Cerebellar nuclear complex (tissue), 1 donor: ENCODE measurements around the gene DIAPH3.

Source experiments
- DNase-seq, 2 experiments: peaks; one replicate each; lab custom pipeline; 2025; lab: John Stamatoyannopoulos, UW

The DIAPH3 gene

GRCh38 chr13:59674616-59675015, 489.1 kb downstream of the DIAPH3 start:
- no peak for DNase-seq

DNA sequence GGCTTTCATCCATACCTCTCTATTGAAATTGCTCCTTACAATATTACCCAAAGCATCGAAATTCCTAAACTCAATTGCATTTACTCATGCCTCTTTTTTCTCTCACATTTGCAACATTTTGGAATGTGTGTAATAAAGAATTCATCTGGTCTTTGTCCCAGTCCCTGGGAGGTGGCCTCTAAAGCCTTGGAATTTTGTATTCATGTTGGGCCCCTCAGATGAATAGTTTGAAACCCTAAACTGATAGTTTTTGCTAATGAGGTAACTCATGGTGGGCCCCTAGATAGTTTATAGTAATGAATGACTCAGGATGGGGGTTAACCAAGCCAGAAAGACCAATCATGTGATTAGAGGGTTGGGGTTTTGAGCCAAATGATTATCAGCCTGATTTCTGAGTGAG, 490.4 kb downstream of the DIAPH3 start:
- DNase-seq, result no peak

- DNase-seq, result no peak
These were observed 491.3 kb downstream of the DIAPH3 start for GRCh38 chr13:59672445-59672844.

GRCh38 chr13:59671881-59672280, 491.8 kb downstream of the DIAPH3 start:
- DNase-seq, result no peak

GRCh38 chr13:59666504-59666903, 497.2 kb downstream of the DIAPH3 start:
- DNase-seq, result no peak

- DNase-seq, result no peak
These were observed 498.0 kb downstream of the DIAPH3 start for GRCh38 chr13:59665732-59666131.

DNA sequence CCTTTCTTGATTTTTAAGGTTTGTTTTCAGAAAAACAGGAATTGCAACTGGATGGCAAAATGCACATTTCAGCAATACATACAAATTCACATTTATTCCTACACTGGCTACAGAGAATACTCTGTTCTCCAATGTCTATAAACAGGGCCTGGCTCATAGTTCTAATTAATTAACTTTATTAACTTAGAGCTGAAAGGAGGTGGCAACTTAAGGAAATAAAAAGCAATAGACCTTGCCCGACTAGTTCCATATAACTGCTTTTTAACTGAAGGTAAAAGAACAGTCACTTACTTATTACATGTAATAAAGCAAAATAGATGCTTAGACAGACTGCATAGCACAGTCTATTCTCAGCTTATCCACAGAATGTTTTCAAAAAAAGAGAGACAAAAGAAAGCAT, 498.5 kb downstream of the DIAPH3 start:
- no peak for DNase-seq

GRCh38 chr13:59664586-59664985, 499.1 kb downstream of the DIAPH3 start:
- no peak for DNase-seq

DNA sequence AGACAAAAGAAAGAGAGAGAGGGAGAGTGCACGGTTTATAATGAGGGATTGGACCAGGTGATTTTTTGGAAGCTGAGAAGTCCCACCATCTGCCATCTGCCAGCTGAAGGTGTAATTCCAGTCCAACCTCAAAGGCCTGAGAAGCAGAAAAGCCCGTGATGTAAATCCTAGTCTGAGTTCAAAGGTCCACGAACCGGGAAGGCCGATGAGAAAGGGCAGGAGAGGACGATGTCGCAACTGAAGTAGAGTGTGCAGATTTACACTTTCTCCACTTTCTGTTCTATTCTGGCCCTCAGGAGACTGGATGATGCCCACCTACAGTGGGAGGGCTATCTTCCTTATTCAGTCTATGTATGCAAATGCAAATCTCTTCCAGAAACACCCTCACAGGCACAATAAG, 500.0 kb downstream of the DIAPH3 start:
- no peak for DNase-seq

- no peak for DNase-seq
These were observed 503.1 kb downstream of the DIAPH3 start for GRCh38 chr13:59660582-59660981.

- DNase-seq, result no peak
These were observed 503.7 kb downstream of the DIAPH3 start for GRCh38 chr13:59659981-59660380.

GRCh38 chr13:59658738-59659330, 504.9 kb downstream of the DIAPH3 start:
- DNase-seq, result no peak

DNA sequence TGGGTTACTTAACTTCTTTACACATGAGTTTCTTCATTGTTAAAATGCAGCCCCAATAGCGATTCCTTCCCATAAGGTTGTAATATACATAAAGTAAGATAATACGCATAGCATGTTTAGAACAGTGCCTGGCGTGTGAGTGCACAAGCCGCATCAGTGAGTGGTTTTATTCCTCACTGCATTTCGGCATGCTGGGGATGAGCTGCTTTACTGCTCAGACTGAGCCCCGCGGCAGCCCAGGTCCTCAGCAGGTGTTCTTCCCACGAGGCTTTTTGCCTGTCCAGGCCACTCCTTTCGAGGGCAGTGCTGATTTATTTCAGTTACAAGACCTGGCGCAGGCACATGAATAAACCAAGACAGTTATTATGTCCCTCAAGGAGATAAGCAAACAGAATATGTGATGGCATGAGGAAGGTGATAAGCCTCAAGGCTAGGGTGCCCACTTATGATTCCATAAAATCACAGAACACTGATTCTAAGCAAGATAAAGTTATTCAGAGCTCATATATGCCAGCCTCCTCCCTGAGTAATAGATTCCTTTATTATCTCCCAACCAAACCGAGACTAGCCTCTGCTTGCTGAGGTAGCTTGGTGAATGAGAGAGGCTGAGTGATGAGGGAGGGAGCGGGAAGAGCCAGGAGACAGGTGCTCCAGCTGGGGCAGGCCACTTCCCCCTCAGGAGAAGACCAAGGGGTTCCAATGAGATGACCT, 505.5 kb downstream of the DIAPH3 start:
- no peak for DNase-seq

GRCh38 chr13:59653916-59654315, 509.8 kb downstream of the DIAPH3 start:
- no peak for DNase-seq

DNA sequence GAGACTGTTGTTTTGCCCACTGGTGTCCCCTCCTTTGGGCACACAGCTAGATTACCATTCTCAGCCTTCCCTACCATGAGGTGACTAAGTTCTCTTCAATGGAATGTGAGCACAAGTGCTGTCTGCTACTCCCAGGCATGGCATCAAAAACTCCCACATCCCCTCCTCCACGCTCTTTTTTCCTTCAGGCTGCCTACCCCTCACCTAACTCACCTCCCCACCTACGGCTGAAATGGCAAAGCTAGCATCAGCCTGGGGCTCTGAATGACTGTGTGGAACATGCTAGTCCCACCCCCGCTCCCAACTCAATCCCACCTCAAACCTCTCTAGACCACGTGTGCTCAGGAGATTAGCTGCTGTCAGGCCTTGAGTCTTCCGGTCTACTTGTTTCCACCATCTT, 512.2 kb downstream of the DIAPH3 start:
- no peak for DNase-seq

DNA sequence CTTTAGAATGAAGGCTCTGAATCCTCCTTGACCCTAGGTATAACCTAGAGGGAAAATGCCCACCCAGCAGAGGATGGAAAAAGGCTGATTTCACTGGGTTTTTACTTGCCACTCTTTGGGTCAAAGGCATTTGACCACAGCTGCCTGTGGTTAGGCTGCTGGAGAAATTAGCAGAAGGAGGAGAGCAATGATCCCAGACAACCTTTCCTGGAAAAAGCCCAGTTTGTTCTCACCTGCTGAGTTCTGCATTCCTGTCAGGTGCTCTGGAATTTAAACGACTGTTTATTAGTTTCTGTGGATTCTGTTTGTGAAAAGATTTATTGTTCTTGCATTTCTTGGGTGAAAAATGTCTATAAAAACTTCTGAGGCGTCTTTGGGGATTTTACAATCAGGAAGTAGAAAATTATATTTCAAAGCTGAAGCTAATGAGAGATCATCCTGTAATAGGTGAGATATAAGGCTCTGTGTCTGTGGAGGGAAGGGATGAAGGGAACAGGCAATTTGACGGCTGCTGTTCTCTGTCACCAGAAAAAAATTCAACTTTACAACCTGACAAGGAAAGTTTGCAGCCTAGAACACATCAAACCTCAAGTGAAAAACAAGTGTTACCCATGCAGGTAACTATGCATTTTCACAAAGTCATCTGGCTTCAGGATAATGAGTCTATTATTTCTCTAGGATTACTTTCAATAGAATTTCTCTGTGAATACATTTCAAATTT, 519.7 kb downstream of the DIAPH3 start:
- no peak for DNase-seq

DNA sequence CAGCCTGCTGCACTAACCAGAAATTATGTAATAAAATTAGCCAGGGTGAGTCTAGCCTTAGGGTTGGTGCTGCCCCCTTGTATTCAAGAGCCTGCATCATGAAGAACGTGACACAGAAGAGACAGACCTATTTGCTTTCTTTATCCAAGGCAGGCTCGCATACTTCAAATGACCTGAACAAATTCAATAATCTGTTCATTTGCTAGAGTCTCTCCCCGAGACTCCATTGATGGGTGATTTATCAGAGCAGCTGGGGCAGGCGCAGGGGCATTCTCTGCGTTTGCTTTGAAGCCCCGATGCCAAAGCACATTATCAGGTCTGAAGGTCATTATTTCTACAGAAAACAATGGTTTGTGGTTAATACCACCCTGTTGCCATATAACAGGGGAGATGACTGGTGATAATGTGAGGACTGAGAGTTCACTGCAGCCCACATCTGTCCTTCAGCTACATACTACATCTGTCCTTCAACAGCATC, 520.3 kb downstream of the DIAPH3 start:
- DNase-seq, result no peak

DNA sequence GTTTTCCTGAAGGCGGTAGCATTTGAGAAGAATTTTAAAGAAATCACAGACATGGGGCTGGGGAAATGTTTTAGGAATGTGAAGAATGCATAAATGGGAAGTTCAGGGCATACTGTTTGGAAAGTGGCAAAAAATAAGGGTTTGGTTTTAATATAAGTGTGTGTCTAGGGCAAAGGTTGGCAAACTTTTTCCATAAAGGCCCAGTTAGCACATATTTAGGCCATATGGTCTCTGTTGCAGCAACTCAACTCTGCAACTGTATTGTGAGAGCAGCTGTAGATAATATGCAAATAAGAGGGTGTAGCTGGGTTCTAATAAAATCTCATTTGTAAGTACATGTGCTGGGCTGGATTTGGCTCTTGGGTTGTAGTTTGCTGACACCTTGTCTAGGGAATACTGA, 521.9 kb downstream of the DIAPH3 start:
- DNase-seq, result no peak

- no peak for DNase-seq
These were observed 522.5 kb downstream of the DIAPH3 start for GRCh38 chr13:59641261-59641660.

DNA sequence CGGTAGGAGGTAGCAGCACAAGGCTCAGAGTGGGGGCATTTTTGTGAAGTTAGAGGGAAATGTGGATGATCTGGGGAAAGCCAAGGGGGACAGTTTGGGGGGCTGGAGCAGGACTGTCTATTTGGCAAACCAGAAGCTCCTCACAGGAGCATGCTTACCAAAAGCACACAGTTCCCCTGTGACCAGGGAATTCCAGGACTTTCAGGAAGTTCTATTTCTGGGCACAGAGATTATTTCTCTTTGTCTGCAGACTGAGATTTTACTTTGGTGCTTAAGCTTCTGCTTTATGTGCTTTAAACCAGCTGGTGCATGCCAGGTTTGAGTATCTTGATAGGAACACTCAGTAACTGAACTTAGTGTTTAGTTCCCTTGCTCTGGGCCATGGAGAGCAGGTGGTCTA, 525.3 kb downstream of the DIAPH3 start:
- DNase-seq, result no peak

DNA sequence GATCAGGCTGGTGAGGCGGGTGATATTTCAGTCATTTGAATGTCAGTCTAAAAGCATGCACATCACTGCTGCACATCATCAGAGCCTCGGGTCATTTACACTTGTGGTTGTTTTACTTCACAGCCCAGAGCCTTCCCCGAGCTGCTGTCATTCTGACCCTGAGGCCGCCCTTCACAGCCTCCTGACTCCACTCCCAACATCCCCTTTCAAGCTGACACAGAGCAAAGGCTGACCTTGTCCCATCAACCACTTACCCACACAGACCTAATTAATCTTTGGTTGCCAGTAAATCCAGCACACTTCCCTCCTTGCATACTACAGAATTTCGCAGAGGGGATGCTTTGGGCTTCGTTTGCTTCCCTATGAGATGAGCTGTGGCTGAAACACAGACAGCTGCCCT, 528.1 kb downstream of the DIAPH3 start:
- no peak for DNase-seq

- DNase-seq, result no peak
These were observed 530.4 kb downstream of the DIAPH3 start for GRCh38 chr13:59633290-59633689.

GRCh38 chr13:59631271-59631670, 532.5 kb downstream of the DIAPH3 start:
- DNase-seq, result no peak
